HG02610 (cell line): ENCODE data around the gene NDUFA8.

Source experiments
- ATAC-seq: cut with Tn5 transposase; IDR thresholded peaks from one replicate; pipeline ENCODE4 v1.9.1; 2021; ENCODE audit warnings: mild to moderate bottlenecking, moderate library complexity; ENCODE audit not compliant: unreplicated experiment

The NDUFA8 gene

DNA sequence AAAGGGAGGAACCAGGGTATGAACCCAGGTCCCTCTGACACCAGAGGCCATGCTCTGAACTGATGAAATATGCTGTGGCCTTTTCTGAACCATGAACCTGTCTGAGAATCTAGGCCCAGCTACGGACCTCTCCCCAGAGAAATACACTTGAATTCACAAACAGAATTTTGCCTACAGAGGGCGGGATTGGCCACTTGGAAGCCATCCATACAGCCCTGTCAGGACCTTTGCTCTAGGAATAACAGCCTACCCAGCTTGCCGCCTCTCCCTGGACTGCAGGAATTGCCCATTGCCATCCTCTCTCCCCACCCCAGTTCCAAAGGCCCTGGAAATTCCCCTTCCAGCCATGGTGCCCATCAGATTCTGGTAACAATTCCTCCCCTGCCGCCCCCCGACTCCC lies 26.7 kb upstream of the NDUFA8 start:
- no peak for ATAC-seq

- no peak for ATAC-seq
These were observed 25.0 kb upstream of the NDUFA8 start for GRCh38 chr9:122184551-122184950.

GRCh38 chr9:122183501-122183900 lies 23.9 kb upstream of the NDUFA8 start:
- no peak for ATAC-seq

DNA sequence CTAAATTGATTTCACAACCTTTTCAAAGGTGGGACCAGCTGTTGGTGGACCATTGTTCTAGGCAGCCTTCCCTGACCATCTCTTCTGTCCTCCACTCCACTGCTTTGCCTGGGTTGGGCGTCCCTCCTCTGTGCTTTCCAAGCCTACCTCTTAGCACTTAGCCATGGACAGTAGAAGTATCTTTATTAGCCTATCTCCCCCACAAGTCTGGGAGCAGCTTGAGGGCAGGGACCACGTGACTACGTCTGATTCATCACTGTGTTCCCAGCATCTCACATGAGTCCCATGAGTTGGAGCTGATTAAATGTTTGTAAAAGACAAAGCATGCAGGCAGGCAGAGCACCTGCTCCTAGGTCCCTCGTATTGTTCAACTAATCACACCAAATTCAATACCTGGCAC lies 21.1 kb upstream of the NDUFA8 start:
- no peak for ATAC-seq

GRCh38 chr9:122179690-122180074 lies 20.1 kb upstream of the NDUFA8 start:
- no peak for ATAC-seq

DNA sequence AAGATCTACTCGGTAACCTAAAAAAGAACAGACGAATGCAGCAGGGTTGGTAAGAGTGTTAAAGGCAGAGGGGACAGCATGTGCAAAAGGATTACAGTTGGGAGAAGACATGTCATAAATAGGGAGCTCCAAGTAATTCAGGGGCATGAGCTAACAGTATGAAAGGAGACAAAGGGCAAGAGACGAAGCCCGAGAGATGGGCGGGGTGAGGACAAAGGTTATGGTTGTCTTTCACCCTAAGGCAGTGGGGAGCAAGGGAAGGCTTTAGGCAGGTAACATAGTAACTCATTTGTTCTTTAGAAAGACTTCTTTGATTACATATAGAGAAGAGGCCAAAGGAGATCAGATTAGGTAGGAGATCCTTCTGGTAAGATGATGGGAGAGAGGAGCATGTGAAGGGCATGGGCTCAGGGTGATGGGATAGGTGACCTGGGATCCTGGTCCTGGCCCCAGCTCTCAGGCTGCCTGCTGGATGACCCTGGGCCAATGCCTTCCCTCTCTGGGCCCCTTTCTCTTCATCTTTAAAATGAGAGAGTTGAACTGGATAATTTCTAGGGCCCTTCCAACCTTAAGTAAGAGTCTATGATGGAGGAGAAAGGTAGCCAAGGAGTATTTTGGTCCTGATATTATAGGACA lies 19.6 kb upstream of the NDUFA8 start:
- no peak for ATAC-seq

DNA sequence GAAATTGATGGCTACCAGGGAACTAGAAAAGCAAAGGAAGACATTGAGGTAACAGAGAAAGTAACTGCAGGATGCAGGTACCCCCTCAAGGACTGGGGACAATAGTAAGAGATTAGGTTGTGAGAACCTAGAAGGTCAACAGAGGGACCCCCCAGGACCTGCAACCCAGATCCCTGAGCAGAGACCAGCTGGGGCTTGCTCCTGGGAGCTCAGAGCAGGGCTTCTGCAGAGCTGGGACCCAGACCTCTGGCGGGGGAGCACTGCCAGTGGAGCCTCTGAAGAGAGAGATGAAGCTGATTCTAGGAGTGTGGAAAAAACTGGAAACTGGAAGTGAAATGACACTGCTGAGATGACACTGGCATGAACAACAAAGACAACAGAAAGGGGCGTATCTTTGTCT lies 17.3 kb upstream of the NDUFA8 start:
- ATAC-seq: no peak

GRCh38 chr9:122173670-122174069 lies 14.1 kb upstream of the NDUFA8 start:
- no peak for ATAC-seq

DNA sequence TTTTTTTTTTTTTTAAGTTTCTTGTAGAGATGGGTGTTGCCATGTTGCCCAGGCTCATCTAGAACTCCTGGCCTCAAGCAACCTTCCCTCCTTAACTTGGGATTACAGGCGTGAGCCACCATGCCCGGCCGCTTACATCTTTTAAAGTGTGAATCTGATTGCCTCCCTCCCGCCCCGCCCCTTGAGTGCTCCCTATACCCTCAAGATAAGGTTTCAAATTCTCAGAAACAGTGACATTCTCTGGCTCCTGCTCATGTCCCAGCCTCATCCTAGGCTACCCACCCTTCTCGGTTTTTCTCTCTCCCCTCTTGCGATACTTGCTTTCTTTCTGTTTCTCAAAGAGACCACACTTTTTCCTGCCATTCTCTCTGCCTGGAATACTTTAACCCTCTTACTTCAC lies 12.6 kb upstream of the NDUFA8 start:
- no peak for ATAC-seq

GRCh38 chr9:122168356-122168755 lies 8.8 kb upstream of the NDUFA8 start:
- ATAC-seq: no peak

DNA sequence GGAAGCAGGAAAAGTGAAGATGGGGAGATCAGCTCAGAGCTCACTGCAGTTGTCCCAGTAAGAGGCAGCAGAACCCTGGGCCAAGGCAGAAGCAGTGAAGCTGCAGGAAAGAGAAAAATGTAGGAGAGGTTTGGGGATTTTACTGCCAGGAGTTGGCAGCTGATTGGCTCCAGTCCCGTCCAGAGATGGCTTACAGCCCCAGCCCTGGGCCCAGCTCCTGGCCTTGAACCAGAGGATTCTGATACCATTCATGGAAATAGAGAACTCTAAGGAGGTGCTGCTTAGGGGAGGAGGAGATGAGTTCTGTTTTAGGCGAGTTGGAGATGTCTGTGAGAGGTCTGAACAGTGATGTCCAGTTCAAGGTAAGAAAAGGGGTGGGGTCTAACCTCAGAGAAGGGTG lies 4.7 kb upstream of the NDUFA8 start:
- no peak for ATAC-seq

GRCh38 chr9:122162415-122162814 lies 2.8 kb upstream of the NDUFA8 start:
- no peak for ATAC-seq

GRCh38 chr9:122159925-122160246 lies 307 bp upstream of the NDUFA8 start:
- no peak for ATAC-seq

GRCh38 chr9:122158202-122158601 lies 1.4 kb downstream of the NDUFA8 start:
- ATAC-seq: no peak

DNA sequence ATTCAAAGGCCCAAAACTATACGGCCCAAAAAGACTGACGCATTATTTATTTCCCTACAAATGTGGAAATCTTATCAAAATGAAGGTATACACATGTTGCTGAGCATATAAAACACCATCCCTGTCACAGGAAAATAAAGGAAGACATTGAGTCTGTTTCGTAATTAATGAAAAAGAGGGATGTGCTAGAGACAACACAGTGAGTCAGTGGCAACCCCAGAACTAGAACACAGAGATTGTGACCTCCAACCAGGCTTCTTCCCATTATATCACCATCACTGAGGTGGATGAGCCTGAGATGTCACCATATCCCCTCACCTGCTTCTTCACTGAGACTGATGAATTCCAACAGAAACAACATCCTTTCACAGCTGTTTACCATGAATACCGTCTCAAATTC lies 3.8 kb downstream of the NDUFA8 start:
- no peak for ATAC-seq

DNA sequence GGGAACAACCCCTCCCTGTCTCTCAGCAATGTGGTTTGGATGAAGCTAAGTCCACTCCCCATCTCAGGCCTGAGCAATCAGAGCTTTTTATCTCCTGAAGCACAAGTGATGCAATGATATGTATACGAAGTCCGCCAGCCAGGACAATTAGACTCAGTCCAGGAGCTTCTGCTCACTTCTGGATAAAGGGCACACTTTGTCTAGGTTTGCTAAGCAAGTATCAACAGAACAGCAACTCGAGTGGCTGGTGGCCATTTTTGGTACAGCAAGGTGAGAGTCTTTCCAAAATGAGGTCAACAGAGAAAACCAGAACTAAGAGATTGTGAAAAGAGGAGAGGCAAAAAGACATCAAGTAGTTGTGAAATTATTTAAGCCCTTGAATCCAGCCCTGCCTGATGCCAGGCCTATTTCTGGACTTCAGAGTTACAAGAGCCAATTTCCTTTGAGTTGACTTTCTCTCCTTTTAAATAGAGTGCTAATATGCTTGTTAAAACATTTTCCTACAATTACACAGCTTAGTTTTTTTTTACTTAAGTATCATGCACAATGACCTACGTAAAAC lies 8.2 kb downstream of the NDUFA8 start:
- no peak for ATAC-seq

DNA sequence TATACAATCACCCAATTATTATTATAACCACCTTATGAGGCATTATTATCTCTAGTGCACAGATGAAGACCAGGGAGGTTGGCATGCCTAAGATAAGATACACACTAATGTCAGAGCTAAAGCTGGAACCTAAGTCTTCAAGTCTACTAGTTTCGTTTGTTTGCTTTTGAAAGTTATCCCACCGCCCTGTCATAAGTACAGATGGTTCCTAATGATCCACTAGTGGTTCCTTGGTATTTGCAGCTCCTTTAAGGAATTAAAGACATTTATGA lies 14.1 kb downstream of the NDUFA8 start:
- no peak for ATAC-seq

DNA sequence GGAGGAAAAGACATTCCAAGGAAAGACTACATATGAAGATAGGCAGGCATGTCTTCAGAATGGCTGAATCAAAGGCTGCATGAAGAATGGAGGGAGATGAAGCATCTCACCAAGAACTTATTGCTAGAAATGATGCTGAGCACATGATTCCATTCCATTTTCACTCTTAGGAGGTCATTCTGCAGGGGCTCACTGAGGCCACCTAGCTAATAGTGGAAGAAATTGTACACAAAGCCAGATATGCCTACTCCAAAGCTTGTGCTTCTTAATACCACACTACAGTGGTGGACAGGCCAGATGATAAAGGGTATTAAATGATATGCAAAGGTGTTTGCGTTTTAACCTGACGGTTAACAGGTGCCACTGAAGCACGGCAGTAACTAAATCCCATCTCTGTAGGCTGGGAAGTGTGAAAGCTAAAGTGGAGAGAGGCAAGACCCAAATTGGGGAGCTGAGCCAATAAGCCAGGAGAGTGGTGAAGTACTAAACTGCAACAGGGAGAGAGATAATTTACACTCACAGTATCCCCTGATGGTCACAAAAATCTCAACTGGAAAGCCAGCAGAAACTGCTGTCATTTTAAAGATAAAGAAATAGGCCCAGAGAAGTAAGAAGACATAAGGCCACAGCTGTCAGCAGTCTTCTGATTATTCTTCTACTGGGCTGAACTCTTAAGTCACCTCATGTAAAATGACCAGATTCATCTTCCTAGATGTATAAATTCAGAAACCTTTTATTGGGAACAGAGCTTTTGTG lies 14.6 kb downstream of the NDUFA8 start:
- ATAC-seq: no peak

- ATAC-seq: no peak
These were observed 15.6 kb downstream of the NDUFA8 start for GRCh38 chr9:122143876-122144405.

DNA sequence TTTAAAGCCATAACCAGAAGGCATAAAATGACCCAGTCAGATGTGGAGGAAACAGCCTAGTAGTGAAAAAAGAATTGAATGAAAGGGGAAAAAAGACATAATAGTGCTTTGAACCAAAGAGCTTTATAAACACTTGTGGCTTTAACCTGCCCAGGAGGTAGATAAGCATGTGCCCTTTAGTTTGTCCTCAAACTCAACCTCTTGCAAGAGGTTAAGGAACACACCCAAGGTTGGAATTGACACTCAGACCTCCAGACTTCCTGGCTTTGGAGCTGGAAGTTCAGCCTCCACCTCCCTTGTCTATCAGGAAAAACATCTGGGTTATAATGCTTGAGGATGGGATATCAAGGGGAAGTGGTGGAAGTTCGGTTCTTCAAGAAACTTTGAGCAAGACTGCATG lies 16.3 kb downstream of the NDUFA8 start:
- no peak for ATAC-seq

GRCh38 chr9:122141671-122142070 lies 17.9 kb downstream of the NDUFA8 start:
- ATAC-seq: no peak

- no peak for ATAC-seq
These were observed 19.0 kb downstream of the NDUFA8 start for GRCh38 chr9:122140368-122141193.
